ENCODE data around the gene ATF3. TPM values are rescaled to one million over a fixed set of nuclear protein-coding genes. Genes with fewer than 3 reads are reported as not detected.

Gene ATF3
- total and polyA plus RNA-seq, 4 donors = 1.1 to 8.8 (median 5.5) TPM

- no peak for TF ChIP-seq FOXA1 (IDR thresholded peaks at IDR 0.05)
- TF ChIP-seq RAD21 (IDR thresholded peaks at IDR 0.05) = no peak
- no peak for TF ChIP-seq HNF4A (conservative IDR thresholded peaks at IDR 0.05)
- TF ChIP-seq SP1 (IDR thresholded peaks at IDR 0.05) = no peak
- no peak for TF ChIP-seq HNF4G (IDR thresholded peaks at IDR 0.05)
These were observed 13.9 kb upstream of the ATF3 start (continued) for GRCh38 chr1:212594640-212595039.

- no peaks in the 10 kb centered on the region for H3K36me3 ChIP-seq (ENCODE audit: control insufficient read depth in 4 of 4, insufficient read depth in 3 of 4, low read depth in 1 of 4, low read length in 3 of 4)
- WGBS = 90% methylated on average over 8 of the region's 8 CpGs
These were observed 13.3 kb upstream of the ATF3 start for GRCh38 chr1:212595229-212595628.

More at GRCh38 chr1:212595229-212595628, 13.3 kb upstream of the ATF3 start:
- Histone ChIP-seq H3K9me3 (ENCODE audit: control insufficient read depth in 4 of 4, low read length in 3 of 4) (no peaks in the 10 kb centered on the region), H3K4me3 (ENCODE audit: low read depth in 1 of 3, low read length in 3 of 3) (no peak overlapping the region), H3K9ac (ENCODE audit: low read depth in 1 of 2, low read length in 2 of 2) (no peak overlapping the region), H3K27ac (ENCODE audit: low read depth in 1 of 2, low read length in 2 of 2) (no peak overlapping the region), H3K27me3 (ENCODE audit: control insufficient read depth in 4 of 4, insufficient read depth in 4 of 4, low read length in 3 of 4) (no peaks in the 10 kb centered on the region), H3K4me1 (ENCODE audit: control insufficient read depth in 4 of 4, insufficient read depth in 4 of 4, low read length in 3 of 4) (no peaks in the 10 kb centered on the region)
- DNase-seq (ENCODE audit: low spot score) = no peak
- TF ChIP-seq RAD21 (IDR thresholded peaks at IDR 0.05) (no peak), SP1 (IDR thresholded peaks at IDR 0.05) (no peak), JUND (IDR thresholded peaks at IDR 0.05) (no peak), HNF4G (IDR thresholded peaks at IDR 0.05) (no peak), FOXA2 (IDR thresholded peaks at IDR 0.05) (no peak), REST (IDR thresholded peaks at IDR 0.05) (no peak), CTCF (IDR thresholded peaks at IDR 0.05; ENCODE audit: low read depth, low read length, missing input control) (no peak), HNF4A (conservative IDR thresholded peaks at IDR 0.05) (no peak), ATF3 (IDR thresholded peaks at IDR 0.05) (no peak), FOXA1 (IDR thresholded peaks at IDR 0.05) (no peak), EGR1 (IDR thresholded peaks at IDR 0.05; ENCODE audit: low read depth in 2 of 2) (no peak), YY1 (IDR thresholded peaks at IDR 0.05) (no peak), GABPA (IDR thresholded peaks at IDR 0.05 in 1 of 2, conservative IDR thresholded peaks at IDR 0.05 in 1 of 2) (no peak), ZBTB33 (IDR thresholded peaks at IDR 0.05) (no peak)
